Activated naive CD8-positive, alpha-beta T cell treated with anti-CD3 and anti-CD28 coated beads for 36 hours (primary cell): Measurements from ENCODE around the gene MSX1. TPM values are rescaled to one million over a fixed set of nuclear protein-coding genes. Genes with fewer than 3 reads are reported as not detected.
A peak's percentile ranks its signal among the peaks of the same experiment; 100 is the strongest.

Source experiments
- DNase-seq: peaks from one replicate; pipeline ENCODE4 v3.0.0; 2021
- H3K27ac Mint-ChIP-seq: one replicate; pipeline ENCODE4 v1.8.0; 2022; ENCODE audit warnings: mild to moderate bottlenecking, moderate library complexity, mixed read lengths
- H3K27me3 Mint-ChIP-seq: one replicate; pipeline ENCODE4 v1.8.0; 2022; ENCODE audit warnings: mild to moderate bottlenecking, mixed read lengths
- H3K36me3 Mint-ChIP-seq: one replicate; pipeline ENCODE4 v1.8.0; 2021; ENCODE audit warnings: mild to moderate bottlenecking, mixed read lengths
- H3K4me1 Mint-ChIP-seq: one replicate; pipeline ENCODE4 v1.8.0; 2021; ENCODE audit warnings: mixed read lengths
- H3K4me3 Mint-ChIP-seq: one replicate; pipeline ENCODE4 v1.8.0; 2022; ENCODE audit warnings: mild to moderate bottlenecking, moderate library complexity, mixed read lengths
- H3K9me3 Mint-ChIP-seq: one replicate; pipeline ENCODE4 v1.8.0; 2022; ENCODE audit warnings: mixed read lengths
- total RNA-seq, 2 experiments: library from RNA; stranded (reverse); gene quantifications; one replicate each; pipeline ENCODE4 v1.2.3, GENCODE V29; 2021

MSX1 gene
- total RNA-seq, 2 experiments from 2014 or later = 0.10 to 0.14 TPM

DNA sequence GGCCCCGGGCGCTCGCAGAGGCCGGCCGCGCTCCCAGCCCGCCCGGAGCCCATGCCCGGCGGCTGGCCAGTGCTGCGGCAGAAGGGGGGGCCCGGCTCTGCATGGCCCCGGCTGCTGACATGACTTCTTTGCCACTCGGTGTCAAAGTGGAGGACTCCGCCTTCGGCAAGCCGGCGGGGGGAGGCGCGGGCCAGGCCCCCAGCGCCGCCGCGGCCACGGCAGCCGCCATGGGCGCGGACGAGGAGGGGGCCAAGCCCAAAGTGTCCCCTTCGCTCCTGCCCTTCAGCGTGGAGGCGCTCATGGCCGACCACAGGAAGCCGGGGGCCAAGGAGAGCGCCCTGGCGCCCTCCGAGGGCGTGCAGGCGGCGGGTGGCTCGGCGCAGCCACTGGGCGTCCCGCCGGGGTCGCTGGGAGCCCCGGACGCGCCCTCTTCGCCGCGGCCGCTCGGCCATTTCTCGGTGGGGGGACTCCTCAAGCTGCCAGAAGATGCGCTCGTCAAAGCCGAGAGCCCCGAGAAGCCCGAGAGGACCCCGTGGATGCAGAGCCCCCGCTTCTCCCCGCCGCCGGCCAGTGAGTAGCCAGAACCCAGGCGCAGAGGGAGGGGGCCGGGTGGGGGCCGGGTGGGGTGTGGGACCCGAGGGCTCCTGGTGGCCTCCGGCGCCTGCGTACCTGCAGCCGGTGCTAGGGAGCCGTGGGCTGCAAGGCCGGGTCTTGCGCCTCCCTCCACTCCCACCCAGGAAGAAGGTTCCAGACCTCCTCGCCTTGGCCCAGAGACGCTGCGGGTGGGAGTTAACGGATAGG is 534 bp downstream of the MSX1 start:
- H3K9me3 Mint-ChIP-seq = peaks cover 4% of the 10 kb centered on the region
- H3K27me3 Mint-ChIP-seq = peaks cover 90% of the 10 kb centered on the region
- peaks cover 35% of the 10 kb centered on the region for H3K4me1 Mint-ChIP-seq
- H3K36me3 Mint-ChIP-seq = peaks cover 2% of the 10 kb centered on the region
- H3K27ac Mint-ChIP-seq = no peak overlapping the region
- no peak for DNase-seq
- peak overlapping the region; percentile 65 for H3K4me3 Mint-ChIP-seq

DNA sequence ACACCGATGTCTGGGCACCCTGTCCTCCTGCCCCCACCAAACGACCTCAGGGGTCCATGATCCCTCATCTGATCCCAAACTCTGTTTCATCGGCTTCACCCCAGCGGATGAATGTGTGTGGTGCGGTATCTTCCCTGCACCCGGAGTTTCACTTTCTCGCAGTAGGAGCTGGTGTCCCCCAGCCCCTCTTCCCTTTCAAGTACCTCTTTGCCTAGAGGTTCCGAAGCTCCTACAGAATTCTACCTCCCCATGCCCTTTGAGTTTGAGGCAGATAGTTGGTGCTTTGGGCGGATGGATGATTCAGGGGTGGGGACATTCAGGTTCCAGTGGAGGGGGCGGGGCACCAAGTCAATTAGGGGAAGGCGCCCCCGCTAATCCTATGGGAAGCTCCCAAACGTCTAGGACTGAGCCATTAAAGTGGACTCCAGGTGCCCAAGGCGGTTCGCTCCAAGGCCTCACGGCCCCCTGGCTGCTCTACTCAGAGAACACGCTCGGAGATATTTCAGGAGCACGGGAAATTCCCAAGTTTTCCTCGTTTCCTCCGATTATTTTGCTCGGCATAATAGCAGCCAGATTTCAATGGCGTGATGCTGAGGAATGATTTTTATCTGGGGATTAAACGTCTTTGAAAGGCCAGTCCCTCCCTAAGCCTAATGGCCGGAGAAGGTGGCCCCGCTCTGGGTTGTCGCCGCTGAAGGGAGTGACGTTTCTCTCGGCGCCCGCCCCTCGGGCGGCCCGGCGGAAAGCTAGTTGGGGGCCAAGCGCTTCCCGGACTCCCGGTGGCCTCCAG is 1.3 kb downstream of the MSX1 start:
- Mint-ChIP-seq H3K27me3 (peaks cover 90% of the 10 kb centered on the region), H3K4me1 (peaks cover 32% of the 10 kb centered on the region), H3K36me3 (peaks cover 2% of the 10 kb centered on the region), H3K27ac (no peak overlapping the region), H3K9me3 (peaks cover 4% of the 10 kb centered on the region), H3K4me3 (peak overlapping the region; percentile 65)
- DNase-seq = no peak

DNA sequence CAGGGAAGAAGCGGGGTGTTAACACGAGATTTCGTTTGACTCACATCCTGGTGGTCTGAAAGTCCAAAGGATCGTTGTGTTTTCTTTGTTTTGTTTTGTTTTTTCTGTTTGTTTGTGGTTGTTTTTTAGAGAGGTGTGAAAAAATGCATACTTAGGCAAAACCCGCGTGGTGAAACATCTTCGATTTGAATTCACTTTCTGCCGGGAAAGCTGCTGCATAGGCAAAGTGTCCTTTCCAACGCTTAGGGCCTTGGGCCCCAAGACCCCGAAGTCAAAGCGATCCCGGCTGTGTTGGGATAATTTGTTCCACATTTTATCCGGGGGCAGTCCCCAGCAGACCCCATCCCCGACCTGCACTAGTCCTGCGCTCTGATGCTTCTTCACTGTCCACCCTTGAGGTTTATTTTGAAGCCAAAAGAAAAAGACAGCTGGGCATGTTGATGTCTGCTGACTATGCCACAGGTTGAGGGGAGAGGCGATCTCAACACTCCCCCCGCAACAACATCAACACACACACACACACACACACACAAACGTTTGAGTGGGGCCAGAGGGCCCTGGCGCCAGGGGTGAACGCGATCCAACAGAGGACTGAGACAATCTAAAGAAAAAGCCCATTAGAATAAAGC is 2.0 kb downstream of the MSX1 start:
- Mint-ChIP-seq H3K27me3 (peaks cover 90% of the 10 kb centered on the region), H3K27ac (no peak overlapping the region), H3K4me1 (peaks cover 32% of the 10 kb centered on the region), H3K9me3 (peaks cover 4% of the 10 kb centered on the region), H3K36me3 (peaks cover 2% of the 10 kb centered on the region), H3K4me3 (peak overlapping the region; percentile 32)
- no peak for DNase-seq

DNA sequence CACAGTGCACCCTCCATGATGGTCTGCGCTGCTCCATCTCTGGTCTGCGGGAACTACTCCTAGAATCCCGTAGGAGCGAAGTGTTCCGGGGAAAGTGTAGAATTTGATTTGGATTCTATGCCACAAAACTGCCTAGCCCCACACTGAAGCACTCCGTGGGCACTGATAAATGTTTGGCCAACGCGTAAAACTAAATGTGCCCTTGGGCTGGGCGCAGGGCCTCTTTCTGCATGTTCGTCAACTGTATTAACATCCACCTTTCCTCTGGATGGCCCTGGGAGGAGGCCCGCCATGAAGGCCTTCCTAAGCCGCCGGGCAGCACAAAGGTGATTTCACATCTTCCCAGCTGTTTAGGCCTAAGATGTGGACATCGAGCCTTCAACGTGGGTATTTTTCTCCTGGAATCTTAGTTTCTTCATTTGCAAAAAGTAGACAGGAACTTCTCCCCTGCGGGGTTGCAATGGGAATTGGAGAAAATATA is 2.6 kb downstream of the MSX1 start:
- Mint-ChIP-seq H3K36me3 (peaks cover 2% of the 10 kb centered on the region), H3K4me3 (no peak overlapping the region)

DNA sequence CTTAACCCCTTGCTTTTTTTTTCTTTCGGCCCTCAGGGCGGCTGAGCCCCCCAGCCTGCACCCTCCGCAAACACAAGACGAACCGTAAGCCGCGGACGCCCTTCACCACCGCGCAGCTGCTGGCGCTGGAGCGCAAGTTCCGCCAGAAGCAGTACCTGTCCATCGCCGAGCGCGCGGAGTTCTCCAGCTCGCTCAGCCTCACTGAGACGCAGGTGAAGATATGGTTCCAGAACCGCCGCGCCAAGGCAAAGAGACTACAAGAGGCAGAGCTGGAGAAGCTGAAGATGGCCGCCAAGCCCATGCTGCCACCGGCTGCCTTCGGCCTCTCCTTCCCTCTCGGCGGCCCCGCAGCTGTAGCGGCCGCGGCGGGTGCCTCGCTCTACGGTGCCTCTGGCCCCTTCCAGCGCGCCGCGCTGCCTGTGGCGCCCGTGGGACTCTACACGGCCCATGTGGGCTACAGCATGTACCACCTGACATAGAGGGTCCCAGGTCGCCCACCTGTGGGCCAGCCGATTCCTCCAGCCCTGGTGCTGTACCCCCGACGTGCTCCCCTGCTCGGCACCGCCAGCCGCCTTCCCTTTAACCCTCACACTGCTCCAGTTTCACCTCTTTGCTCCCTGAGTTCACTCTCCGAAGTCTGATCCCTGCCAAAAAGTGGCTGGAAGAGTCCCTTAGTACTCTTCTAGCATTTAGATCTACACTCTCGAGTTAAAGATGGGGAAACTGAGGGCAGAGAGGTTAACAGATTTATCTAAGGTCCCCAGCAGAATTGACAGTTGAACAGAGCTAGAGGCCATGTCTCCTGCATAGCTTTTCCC is 3.4 kb downstream of the MSX1 start:
- DNase-seq = no peak
- no peak overlapping the region for H3K27ac Mint-ChIP-seq
- H3K36me3 Mint-ChIP-seq = peaks cover 2% of the 10 kb centered on the region
- H3K27me3 Mint-ChIP-seq = peaks cover 82% of the 10 kb centered on the region
- H3K4me3 Mint-ChIP-seq = no peak overlapping the region
- peaks cover 26% of the 10 kb centered on the region for H3K4me1 Mint-ChIP-seq
- peaks cover 3% of the 10 kb centered on the region for H3K9me3 Mint-ChIP-seq

More for the DNA sequence above, 2.6 kb downstream of the MSX1 start:
- Mint-ChIP-seq H3K27me3 (peaks cover 89% of the 10 kb centered on the region), H3K4me1 (peaks cover 31% of the 10 kb centered on the region), H3K9me3 (peaks cover 4% of the 10 kb centered on the region), H3K27ac (no peak overlapping the region)
- DNase-seq = no peak

DNA sequence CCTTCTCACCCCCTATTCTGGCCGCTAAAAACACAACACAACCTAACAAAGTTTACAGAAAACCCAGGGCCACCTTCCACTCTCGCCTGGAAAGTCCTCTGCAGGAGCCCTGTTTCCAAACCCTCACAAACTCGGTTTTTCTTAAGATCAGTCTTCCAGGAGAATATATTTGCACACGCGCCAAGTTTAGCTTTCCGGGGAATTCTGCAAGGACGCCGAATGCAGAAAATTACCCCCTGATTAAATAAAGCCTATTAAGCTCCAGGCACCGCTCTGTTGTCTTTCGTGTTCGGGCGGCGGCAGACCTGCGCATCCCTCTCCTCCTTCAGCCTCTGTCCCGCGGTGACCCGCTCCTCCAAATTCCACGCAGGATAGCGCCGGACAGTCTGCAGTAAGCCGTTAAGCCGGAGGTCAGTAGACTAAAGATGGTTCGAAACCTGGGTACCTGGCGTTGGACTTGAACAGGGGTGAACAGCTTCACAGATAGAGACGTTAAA is 5.0 kb downstream of the MSX1 start:
- Mint-ChIP-seq H3K4me3 (no peak overlapping the region), H3K36me3 (no peaks in the 10 kb centered on the region), H3K27ac (no peak overlapping the region), H3K9me3 (peaks cover 1% of the 10 kb centered on the region), H3K4me1 (peaks cover 22% of the 10 kb centered on the region), H3K27me3 (peaks cover 67% of the 10 kb centered on the region)
- DNase-seq = no peak

DNA sequence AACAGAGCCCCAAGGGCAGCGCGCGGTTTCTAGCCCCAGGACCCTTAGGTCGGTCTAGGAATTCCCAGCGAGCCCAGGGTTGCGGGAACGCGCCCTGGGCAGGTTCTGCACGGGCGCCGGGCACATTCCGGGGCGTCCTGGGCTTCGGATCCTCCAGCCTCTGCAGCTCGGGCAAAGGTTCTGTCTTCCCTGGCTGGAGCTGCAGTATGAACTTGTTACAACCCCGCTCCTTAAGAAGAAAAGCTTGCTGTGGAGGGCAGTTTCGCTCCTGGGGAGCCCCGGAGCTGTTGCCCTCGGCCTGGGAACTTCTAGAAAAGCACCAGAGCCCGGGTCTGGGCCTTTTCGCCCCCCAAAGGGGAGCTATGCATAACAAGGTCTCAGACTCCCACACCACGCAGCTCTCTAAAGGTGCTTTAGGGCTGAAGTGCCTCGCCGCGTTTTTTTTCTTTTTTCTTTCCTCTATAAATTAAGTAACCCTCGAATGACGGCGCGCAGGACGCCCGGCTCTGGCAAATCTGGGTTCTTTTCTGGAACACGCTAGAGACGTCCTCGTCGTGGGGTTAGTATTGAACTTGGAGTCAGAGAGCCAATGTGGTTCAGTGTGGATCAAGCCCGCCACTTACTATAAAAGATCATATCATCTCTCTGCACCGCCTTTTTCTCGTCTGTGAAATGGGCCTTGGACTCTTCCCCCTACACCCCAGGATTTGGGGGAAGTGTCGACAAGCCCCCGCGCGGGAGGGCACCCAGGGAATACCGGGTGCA is 5.7 kb downstream of the MSX1 start:
- Mint-ChIP-seq H3K27me3 (peaks cover 67% of the 10 kb centered on the region), H3K36me3 (no peaks in the 10 kb centered on the region), H3K27ac (no peak overlapping the region), H3K9me3 (peaks cover 1% of the 10 kb centered on the region), H3K4me1 (peaks cover 26% of the 10 kb centered on the region), H3K4me3 (peak overlapping the region; percentile 35)
- no peak for DNase-seq

DNA sequence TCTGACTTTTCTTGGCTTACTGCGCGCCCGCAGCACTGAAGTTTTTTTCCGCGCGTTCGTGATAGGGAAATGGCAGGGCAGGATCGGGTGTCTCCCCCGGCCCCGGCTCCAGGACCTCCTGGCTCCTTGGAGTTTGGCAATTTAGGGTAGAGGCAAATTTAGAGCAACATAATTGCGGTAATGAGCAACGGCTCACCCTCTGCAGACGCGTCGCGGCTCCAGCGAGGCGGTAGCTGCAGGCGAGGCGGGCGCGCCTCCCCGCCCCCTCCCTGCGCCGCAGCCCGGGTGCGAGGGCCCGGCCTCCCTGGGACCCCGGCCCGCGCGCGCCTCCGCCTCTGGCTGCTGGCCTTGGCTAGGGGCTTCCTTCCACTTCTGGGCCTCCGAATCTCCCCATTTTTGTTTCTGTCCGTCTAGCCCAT is 6.2 kb downstream of the MSX1 start:
- H3K4me3 Mint-ChIP-seq = no peak overlapping the region
- H3K9me3 Mint-ChIP-seq = peaks cover 1% of the 10 kb centered on the region
- H3K36me3 Mint-ChIP-seq = no peaks in the 10 kb centered on the region
- H3K27me3 Mint-ChIP-seq = peaks cover 63% of the 10 kb centered on the region
- peaks cover 27% of the 10 kb centered on the region for H3K4me1 Mint-ChIP-seq
- H3K27ac Mint-ChIP-seq = peak overlapping the region; percentile 28
- no peak for DNase-seq

DNA sequence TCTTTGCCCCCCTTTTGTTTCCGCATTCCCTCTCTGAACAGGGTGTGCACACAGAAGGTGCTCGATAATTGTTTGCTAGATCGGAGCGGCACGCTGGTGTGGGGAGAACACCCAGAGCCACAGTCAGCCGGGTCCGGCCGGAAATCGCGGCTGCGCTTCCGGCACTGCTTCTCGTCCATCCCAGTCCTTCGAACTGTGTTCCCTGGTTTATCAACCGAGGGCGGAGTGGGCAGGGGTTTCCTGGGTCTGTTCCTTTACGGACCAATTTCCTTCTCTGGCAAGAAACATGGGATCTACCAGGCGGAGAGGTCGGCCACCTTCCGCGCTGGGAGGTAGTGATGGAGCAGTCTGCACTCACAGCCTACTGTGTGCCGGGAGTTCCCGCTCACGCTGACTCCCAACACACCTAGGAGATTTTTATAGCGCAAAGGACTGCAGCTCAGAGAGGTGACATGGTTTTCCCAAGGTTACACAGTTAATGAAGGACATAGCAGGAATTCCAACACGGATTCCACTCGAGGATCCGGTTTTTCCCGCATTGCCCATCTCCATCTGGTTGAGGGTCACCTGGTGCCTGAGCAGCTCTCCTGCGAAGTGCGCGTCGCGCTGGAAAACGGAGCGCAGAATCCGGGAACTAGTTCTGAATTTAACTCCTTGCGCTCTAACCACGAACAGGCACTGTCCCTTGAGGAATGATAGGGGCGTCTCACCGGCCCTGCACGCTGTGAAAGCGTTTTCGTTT is 6.8 kb downstream of the MSX1 start:
- no peaks in the 10 kb centered on the region for H3K36me3 Mint-ChIP-seq
- H3K27ac Mint-ChIP-seq = peak overlapping the region; percentile 28
- no peak for DNase-seq
- peaks cover 28% of the 10 kb centered on the region for H3K4me1 Mint-ChIP-seq
- H3K27me3 Mint-ChIP-seq = peaks cover 57% of the 10 kb centered on the region
- H3K4me3 Mint-ChIP-seq = peak overlapping the region; percentile 15
- peaks cover 1% of the 10 kb centered on the region for H3K9me3 Mint-ChIP-seq

DNA sequence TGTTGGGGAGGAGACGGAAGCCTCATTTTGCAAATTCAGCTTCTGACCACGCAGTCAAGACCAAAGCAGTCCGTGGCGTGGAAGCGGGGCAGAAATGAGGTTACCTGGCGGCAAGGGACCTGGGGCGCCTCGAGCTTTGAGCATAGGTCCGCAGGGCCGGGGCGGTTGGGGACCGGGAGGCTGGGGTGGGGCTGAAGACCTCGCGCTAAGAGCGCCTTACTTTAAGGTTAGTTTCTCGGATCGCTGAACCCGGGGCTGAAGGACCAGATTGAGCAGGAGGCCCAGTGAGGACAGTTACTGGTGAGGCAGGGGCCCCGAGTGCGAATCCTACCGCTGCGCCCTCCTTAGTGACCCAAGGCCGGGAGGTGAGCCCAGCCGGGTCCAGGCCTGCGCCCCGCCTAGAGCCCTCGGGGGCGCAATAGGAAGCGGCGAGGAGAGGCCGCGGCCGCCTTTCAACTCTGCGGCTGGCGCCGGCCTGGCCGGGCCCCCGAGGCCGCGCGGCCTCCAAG is 7.5 kb downstream of the MSX1 start:
- Mint-ChIP-seq H3K27me3 (peaks cover 51% of the 10 kb centered on the region), H3K4me3 (no peak overlapping the region), H3K27ac (no peak overlapping the region), H3K9me3 (peaks cover 1% of the 10 kb centered on the region), H3K4me1 (peaks cover 25% of the 10 kb centered on the region), H3K36me3 (no peaks in the 10 kb centered on the region)
- no peak for DNase-seq

DNA sequence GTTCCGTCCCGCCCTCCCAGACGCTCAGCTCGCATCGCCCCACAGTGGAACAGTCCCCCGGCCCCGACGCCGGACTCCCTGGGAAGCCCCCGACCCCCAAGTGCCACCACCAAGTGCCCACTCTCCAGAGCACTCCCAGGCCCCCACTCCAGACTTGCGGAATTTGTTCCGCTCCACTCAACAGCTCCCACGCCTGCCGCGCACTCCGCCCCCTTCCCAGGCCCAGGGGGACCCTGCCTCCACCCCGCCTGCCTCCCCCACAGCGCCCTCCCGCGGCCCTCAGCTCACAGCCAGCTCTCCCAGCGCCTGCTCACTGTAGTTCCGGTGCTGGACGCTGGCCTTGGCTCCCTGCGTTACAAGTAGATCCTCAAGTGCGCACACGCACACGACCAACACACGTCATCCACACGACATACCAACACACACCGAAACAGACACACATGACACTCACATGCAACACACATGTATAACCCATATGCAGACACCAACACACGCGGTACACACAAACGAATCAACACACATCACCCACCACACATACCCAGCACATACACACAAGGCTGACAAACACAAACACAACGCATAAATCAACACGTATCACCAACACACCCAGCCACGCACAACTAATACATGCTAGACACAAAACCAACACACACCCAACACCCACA is 8.0 kb downstream of the MSX1 start:
- H3K27me3 Mint-ChIP-seq = peaks cover 45% of the 10 kb centered on the region
- H3K36me3 Mint-ChIP-seq = no peaks in the 10 kb centered on the region
- peaks cover under 1% of the 10 kb centered on the region for H3K9me3 Mint-ChIP-seq
- H3K4me1 Mint-ChIP-seq = peaks cover 24% of the 10 kb centered on the region
- no peak overlapping the region for H3K4me3 Mint-ChIP-seq
- H3K27ac Mint-ChIP-seq = no peak overlapping the region
- no peak for DNase-seq

DNA sequence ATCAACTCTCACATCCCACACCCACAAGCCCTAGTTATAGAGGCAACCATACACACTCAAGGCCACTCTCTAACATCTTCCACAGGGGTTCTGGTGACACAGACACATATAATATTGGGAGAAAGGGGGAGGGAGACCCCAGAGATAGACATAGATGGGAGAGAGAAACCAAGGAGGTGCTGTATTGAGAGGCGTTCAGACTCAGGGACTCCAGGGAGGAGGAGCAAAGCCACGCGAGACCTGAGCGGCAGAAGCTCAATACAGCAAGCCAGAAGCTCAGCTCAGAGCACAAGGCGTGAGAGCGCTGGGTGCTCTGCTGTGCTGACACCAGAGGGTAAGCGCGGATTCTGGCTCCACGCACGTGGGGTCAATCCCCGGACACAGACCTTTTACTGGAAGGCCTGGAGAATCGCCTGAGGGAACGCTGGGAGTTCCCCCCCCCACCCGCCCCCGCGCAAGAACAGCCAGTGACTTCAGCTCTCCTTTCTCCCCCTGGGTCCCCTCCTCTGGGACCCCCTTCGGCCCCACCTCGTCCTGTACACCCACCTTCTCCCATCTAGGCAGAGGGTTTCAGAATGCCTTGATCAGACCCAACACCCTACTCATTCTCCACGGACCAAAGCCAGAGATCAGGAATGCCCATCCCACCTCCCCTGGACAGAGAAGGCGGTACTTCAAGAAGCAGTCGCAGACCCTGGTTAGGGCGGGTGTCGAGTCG is 8.7 kb downstream of the MSX1 start:
- no peaks in the 10 kb centered on the region for H3K9me3 Mint-ChIP-seq
- H3K4me3 Mint-ChIP-seq = no peak overlapping the region
- H3K4me1 Mint-ChIP-seq = peaks cover 24% of the 10 kb centered on the region
- H3K27ac Mint-ChIP-seq = no peak overlapping the region
- DNase-seq = no peak
- H3K36me3 Mint-ChIP-seq = no peaks in the 10 kb centered on the region
- H3K27me3 Mint-ChIP-seq = peaks cover 42% of the 10 kb centered on the region
